HL-60/S4 treated with phorbol 12-myristate 13-acetate at 8.2 ng/mL for 4 days and 3 days (cell line): ENCODE data around the gene IL2RA.
"Not testable (repeated sequence)": the region's sequence is repeated elsewhere in the genome, so short reads cannot be mapped to it uniquely, and the experiment has no call there.

Experiments used
- in situ Hi-C: fragments of 300-500 bp; cut with MboI; formaldehyde crosslinking; loops from 2 replicates; pipeline ENCODE4 v1.15.0; 2022; ENCODE audit warnings: low sequenced_read_pairs

Gene IL2RA

GRCh38 chr10:6018422-6018821 is 43.7 kb downstream of the IL2RA start:
- in situ Hi-C loops = no loop called here

GRCh38 chr10:6017781-6018354 is 44.3 kb downstream of the IL2RA start:
- in situ Hi-C loops = no loop called here

DNA sequence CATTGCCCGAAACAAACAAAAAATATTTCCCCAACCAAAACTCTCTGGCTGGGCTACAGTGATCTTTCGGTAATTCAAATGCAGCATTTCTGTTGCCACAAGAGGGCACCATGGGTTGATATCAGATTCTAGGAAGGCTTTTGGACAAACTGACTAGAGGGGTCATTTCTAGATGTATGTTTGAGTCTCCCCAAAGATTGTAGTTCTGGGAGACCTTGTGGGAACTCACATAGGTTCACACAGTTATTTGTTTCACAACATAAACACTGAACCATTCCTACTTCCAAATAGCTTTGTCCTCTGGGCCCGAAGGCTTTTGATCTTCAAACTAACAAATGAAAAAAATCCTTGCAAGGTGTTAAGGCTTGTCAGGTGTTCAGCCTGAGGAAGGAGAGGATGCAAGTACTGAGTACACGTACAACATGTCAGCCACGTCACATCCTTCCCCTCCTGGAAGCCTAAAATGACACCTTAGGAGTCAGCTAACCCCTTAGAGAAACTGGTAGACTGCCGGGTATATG is 47.9 kb downstream of the IL2RA start:
- in situ Hi-C loops = no loop called here

GRCh38 chr10:6013413-6014192 is 48.6 kb downstream of the IL2RA start:
- in situ Hi-C loops = no loop called here

DNA sequence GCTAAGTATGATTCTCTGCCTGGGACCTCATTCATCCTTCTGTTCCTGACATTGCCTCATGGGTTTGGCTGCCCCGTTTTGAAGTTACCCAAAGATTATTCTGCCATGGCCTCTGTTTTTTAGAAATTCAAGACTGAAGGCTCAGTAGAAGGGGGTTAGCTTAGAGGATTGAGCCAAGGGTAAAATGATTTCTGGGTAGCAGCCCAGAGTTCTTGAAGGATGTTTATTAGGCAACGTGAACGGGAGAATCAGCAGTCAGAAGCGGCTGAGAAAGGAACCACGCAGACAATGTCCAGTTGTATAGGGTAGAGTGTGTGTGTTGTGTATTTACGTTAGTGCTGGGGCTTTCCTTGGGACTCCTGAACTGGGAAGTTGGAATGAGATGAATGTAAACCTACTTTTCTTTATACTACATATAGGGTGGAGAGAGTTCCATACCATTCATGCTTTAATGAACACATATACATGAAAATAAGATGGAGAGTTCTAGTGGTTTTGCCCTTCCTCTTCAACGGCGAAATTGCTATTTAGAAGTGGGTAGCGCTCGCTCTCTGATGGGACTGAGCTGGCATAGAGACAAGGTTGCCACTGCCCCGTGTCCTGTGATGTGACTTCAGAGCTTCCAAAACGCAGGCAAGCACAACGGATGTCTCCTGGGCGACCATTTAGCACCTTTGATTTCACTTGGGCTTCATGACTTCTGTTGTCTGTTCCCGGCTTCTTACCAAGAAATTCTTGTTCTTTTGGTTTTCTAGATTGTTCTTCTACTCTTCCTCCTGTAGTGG is 49.9 kb downstream of the IL2RA start:
- in situ Hi-C loops = no loop called here

DNA sequence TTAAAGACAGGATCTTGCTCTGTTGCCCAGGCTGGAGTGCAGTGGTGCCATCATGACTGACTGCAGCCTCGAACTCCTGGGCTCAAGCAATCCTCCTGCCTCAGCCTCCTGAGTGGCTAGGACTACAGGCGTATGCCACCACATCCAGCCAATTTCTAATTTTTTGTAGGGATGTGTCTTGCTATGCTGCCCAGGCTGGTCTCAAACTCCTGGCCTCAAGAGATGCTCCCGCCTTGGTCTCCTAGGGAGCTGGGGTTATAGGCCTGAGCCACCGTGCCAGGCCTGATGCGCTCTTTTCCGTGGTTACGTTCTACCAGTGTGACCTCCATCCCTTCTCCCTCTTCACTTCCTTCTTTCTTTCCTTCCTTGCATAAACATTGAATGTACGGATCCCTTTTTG is 50.6 kb downstream of the IL2RA start:
- in situ Hi-C loops = no loop called here

GRCh38 chr10:6010569-6010968 is 51.6 kb downstream of the IL2RA start:
- in situ Hi-C loops = no loop called here

DNA sequence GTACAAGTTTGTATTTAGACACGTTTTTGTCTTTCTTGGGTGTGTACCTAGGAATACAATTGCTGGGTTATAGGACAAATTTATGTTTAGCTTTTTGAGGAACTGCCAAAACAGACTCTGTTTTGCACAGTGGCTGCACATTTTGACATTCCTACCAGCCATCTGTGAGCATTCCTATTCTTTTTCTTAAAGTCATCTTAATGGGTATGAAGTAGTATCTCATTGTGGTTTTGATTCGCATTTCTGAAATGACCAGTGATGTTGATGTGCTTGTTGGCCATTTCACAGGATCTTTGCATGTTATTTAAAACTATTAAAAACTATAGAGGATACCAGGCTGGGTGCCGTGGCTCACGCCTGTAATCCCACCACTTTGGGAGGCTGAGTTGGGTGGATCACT is 52.2 kb downstream of the IL2RA start:
- in situ Hi-C loops = no loop called here

- in situ Hi-C loops = no loop called here
Measured at GRCh38 chr10:6009150-6009549, 53.0 kb downstream of the IL2RA start.

- in situ Hi-C loops = no loop called here
Measured at GRCh38 chr10:6008497-6009142, 53.5 kb downstream of the IL2RA start.

DNA sequence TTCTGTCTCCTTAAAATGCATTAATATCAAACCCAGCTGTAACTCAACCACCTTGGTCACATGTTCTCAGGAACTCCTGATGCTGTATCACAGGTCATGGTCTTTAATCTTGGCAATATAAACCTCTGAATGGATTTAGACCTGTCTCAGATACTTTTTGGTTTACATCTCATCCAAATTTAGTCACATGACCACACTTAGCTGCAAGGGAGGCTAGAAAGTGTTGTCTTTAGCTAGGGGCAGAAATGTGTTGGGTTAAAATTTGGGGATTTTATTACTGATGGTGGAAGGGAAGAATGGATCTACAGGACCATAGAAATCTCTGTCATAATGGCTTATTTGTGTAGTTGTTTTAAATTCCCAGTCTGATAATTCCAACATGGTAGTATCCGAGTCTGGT is 55.2 kb downstream of the IL2RA start:
- in situ Hi-C loops = no loop called here

DNA sequence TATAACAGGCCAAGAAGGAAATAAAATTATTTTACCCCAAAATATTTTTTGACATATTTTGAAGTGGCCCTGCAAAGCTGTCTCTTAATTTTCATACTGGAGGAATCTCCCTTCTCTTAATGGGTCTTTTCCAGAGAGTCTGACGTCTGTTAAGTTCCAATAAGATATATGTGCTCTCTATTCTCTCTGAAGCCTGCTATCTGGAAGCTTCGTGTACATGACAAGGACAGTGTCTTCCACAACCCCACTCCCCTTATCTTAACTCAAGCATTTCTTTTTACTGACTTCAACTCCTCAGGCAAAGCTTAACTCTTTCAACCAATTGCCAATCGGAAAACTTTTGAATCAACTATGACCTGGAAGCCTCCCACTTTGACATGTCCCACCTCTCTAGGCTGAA is 55.6 kb downstream of the IL2RA start:
- in situ Hi-C loops = no loop called here

- in situ Hi-C loops = no loop called here
Measured at GRCh38 chr10:6005856-6006395, 56.2 kb downstream of the IL2RA start.

DNA sequence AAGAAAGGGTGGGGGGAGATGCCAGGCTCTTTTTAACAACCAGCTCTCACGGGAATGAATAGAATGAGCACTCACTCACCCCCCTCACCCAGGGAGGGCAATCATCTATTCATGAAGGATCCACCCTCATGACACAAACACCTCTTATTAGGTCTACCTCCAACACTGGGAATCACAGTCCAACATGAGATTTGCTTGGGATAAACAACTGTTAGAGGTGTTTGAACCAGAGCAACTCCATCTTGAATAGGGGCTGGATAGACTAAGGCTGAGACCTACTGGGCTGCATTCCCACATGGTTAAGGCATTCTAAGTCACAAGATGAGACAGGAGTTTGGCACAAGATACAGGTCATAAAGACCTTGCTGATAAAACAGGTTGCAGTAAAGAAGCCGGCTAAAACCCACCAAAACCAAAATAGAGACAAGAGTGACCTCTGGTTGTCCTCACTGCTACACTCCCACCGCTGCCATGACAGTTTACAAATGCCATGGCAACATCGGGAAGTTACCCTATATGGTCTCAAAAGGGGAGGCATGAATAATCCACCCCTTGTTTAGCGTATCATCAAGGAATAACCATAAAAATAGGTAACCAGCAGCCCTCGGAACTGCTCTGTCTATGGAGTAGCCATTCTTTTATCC is 56.9 kb downstream of the IL2RA start:
- in situ Hi-C loops = not testable (repeated sequence)

- in situ Hi-C loops = no loop called here
Measured at GRCh38 chr10:6002809-6003510, 59.2 kb downstream of the IL2RA start.

DNA sequence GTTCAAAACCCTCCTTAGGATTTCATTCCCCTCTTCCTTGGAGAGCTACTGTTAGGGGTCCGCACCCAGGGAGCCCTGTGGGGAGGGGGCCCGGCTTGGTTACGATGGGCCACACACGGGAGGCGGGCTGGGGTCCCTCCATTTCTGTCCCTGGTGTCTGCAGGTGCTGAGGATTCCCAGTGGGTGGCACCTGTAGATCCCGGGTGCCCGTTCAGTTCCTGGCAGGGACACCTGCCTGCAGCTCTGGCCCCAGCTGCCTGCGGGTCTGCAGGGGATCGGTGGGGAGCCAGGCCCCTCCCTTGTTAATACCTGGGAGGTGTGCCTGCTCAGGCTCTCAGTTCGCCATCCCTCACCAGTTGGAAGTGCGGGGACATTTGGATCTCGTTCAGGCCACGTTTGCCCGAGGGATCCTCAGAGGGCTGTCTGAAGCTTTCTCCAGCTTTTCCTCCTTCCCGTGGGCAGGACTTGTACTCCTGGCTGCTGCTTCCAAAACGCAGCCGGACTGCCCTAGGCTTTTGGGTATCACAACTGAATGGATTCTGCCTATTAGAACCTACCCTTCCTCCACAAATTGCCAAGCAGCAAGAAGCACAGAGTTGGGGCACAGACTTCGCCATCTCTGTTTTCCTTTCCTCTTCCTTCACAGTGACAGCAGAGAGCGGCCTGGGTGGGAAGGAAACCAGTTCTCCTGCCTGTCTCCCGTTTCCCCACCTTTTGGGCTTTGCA is 62.6 kb downstream of the IL2RA start:
- in situ Hi-C loops = no loop called here

- in situ Hi-C loops = no loop called here
Measured at GRCh38 chr10:5996696-5997095, 65.5 kb downstream of the IL2RA start.

- in situ Hi-C loops = no loop called here
Measured at GRCh38 chr10:5992398-5992797, 69.8 kb downstream of the IL2RA start.

DNA sequence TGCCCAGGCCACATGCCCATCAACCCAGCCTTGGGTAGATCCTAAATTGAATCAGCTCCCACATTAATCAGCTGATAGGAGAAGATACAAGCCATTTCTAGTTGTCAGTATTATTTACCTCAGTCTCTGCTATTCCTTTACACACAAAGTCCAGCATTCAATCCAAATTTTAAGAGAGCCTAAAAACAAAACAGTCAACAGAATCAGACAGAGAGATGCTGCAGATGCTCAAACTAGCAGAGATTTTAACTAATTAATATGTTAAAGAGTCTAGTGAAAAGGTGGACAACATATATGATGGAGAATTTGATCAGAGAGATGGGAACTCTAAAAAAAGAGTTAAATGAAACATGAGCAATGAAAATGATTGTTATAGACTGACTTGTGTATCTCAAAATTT is 70.5 kb downstream of the IL2RA start:
- in situ Hi-C loops = no loop called here
